ENCODE results near the gene RGL2. TPM values are rescaled to one million over a fixed set of nuclear protein-coding genes. Genes with fewer than 3 reads are reported as not detected.

The RGL2 gene
- total and polyA plus RNA-seq, 2 of the 13 experiments (the other 11 are each of a cell fraction or from before 2014, with no cell fraction given), result 22.9 to 47.4 TPM

DNA sequence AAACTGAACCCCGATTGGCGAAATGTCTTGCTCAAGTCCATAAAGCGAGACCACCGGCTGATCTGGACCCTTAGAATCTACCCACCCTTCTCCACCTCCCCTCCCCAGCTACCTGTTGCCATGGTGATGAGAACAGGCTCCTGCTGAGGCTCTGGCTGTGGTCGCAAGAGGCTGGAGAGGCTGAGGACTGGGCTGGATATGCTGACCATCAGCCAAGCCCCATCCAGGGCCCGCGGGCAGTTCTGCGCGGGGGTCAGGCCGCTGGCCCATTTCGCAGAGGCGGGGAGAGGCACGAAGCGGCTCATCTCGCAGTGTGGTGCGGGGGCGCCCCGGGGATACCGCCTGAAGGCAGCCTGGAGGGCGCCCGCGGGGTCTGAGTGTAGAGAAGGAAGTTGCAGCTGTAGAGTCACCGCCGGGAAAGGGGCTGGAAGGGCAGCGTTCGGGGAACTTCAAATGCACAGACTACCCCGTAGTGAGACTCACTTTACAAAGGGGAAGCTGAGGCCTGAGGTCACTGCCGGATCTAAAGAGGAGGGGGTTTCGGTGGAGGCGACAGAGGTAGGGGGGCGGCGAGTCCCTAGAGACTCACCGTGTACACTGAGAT lies 14.5 kb upstream of the RGL2 start (continued):
- TF ChIP-seq YEATS4 (CRISPR knock-in tag; IDR thresholded peaks at IDR 0.05; ENCODE audit: borderline replicate concordance) (no peak), SAP130 (CRISPR knock-in tag; IDR thresholded peaks at IDR 0.05; ENCODE audit: low read depth) (no peak), ZNF10 (CRISPR knock-in tag; IDR thresholded peaks at IDR 0.05; ENCODE audit: borderline replicate concordance, low read depth) (no peak), STAT5B (CRISPR knock-in tag; IDR thresholded peaks at IDR 0.05) (no peak), NFKBIZ (CRISPR knock-in tag; IDR thresholded peaks at IDR 0.05) (no peak), MAFG (CRISPR knock-in tag; IDR thresholded peaks at IDR 0.05) (no peak), BRD4 (CRISPR knock-in tag; IDR thresholded peaks at IDR 0.05) (no peak), SOX6 (IDR thresholded peaks at IDR 0.05) (no peak), SOX6 (CRISPR knock-in tag; IDR thresholded peaks at IDR 0.05) (no peak), ZNF558 (CRISPR knock-in tag; IDR thresholded peaks at IDR 0.05; ENCODE audit: borderline replicate concordance) (no peak), HDAC6 (IDR thresholded peaks at IDR 0.05; ENCODE audit: low read depth, low read length) (no peak), ZNF232 (CRISPR knock-in tag; IDR thresholded peaks at IDR 0.05; ENCODE audit: borderline replicate concordance) (no peak)
- TF ChIP-seq, protein P1, sequence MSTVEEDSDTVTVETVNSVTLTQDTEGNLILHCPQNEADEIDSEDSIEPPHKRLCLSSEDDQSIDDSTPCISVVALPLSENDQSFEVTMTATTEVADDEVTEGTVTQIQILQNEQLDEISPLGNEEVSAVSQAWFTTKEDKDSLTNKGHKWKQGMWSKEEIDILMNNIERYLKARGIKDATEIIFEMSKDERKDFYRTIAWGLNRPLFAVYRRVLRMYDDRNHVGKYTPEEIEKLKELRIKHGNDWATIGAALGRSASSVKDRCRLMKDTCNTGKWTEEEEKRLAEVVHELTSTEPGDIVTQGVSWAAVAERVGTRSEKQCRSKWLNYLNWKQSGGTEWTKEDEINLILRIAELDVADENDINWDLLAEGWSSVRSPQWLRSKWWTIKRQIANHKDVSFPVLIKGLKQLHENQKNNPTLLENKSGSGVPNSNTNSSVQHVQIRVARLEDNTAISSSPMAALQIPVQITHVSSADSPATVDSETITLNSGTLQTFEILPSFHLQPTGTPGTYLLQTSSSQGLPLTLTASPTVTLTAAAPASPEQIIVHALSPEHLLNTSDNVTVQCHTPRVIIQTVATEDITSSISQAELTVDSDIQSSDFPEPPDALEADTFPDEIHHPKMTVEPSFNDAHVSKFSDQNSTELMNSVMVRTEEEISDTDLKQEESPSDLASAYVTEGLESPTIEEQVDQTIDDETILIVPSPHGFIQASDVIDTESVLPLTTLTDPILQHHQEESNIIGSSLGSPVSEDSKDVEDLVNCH (CRISPR knock-in tag; IDR thresholded peaks at IDR 0.05), result no peak
- TF ChIP-seq, protein P2, sequence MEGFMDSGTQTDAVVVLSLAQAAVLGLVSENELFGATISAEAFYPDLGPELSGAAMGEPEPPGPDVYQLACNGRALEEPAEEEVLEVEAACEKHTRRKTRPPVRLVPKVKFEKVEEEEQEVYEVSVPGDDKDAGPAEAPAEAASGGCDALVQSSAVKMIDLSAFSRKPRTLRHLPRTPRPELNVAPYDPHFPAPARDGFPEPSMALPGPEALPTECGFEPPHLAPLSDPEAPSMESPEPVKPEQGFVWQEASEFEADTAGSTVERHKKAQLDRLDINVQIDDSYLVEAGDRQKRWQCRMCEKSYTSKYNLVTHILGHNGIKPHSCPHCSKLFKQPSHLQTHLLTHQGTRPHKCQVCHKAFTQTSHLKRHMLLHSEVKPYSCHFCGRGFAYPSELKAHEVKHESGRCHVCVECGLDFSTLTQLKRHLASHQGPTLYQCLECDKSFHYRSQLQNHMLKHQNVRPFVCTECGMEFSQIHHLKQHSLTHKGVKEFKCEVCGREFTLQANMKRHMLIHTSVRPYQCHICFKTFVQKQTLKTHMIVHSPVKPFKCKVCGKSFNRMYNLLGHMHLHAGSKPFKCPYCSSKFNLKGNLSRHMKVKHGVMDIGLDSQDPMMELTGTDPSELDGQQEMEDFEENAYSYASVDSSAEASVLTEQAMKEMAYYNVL (CRISPR knock-in tag; IDR thresholded peaks at IDR 0.05; ENCODE audit: borderline replicate concordance), result no peak
- TF ChIP-seq, protein P3, sequence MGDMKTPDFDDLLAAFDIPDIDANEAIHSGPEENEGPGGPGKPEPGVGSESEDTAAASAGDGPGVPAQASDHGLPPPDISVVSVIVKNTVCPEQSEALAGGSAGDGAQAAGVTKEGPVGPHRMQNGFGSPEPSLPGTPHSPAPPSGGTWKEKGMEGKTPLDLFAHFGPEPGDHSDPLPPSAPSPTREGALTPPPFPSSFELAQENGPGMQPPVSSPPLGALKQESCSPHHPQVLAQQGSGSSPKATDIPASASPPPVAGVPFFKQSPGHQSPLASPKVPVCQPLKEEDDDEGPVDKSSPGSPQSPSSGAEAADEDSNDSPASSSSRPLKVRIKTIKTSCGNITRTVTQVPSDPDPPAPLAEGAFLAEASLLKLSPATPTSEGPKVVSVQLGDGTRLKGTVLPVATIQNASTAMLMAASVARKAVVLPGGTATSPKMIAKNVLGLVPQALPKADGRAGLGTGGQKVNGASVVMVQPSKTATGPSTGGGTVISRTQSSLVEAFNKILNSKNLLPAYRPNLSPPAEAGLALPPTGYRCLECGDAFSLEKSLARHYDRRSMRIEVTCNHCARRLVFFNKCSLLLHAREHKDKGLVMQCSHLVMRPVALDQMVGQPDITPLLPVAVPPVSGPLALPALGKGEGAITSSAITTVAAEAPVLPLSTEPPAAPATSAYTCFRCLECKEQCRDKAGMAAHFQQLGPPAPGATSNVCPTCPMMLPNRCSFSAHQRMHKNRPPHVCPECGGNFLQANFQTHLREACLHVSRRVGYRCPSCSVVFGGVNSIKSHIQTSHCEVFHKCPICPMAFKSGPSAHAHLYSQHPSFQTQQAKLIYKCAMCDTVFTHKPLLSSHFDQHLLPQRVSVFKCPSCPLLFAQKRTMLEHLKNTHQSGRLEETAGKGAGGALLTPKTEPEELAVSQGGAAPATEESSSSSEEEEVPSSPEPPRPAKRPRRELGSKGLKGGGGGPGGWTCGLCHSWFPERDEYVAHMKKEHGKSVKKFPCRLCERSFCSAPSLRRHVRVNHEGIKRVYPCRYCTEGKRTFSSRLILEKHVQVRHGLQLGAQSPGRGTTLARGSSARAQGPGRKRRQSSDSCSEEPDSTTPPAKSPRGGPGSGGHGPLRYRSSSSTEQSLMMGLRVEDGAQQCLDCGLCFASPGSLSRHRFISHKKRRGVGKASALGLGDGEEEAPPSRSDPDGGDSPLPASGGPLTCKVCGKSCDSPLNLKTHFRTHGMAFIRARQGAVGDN (CRISPR knock-in tag; IDR thresholded peaks at IDR 0.05), result peak; percentile 47; the same call in 1 of the 2 replicates
- TF ChIP-seq, protein P4, sequence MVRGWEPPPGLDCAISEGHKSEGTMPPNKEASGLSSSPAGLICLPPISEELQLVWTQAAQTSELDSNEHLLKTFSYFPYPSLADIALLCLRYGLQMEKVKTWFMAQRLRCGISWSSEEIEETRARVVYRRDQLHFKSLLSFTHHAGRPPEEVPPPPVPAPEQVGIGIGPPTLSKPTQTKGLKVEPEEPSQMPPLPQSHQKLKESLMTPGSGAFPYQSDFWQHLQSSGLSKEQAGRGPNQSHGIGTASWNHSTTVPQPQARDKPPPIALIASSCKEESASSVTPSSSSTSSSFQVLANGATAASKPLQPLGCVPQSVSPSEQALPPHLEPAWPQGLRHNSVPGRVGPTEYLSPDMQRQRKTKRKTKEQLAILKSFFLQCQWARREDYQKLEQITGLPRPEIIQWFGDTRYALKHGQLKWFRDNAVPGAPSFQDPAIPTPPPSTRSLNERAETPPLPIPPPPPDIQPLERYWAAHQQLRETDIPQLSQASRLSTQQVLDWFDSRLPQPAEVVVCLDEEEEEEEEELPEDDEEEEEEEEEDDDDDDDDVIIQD (CRISPR knock-in tag; IDR thresholded peaks at IDR 0.05; ENCODE audit: low read depth), result no peak
- TF ChIP-seq, protein P5, sequence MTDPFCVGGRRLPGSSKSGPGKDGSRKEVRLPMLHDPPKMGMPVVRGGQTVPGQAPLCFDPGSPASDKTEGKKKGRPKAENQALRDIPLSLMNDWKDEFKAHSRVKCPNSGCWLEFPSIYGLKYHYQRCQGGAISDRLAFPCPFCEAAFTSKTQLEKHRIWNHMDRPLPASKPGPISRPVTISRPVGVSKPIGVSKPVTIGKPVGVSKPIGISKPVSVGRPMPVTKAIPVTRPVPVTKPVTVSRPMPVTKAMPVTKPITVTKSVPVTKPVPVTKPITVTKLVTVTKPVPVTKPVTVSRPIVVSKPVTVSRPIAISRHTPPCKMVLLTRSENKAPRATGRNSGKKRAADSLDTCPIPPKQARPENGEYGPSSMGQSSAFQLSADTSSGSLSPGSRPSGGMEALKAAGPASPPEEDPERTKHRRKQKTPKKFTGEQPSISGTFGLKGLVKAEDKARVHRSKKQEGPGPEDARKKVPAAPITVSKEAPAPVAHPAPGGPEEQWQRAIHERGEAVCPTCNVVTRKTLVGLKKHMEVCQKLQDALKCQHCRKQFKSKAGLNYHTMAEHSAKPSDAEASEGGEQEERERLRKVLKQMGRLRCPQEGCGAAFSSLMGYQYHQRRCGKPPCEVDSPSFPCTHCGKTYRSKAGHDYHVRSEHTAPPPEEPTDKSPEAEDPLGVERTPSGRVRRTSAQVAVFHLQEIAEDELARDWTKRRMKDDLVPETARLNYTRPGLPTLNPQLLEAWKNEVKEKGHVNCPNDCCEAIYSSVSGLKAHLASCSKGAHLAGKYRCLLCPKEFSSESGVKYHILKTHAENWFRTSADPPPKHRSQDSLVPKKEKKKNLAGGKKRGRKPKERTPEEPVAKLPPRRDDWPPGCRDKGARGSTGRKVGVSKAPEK (CRISPR knock-in tag; IDR thresholded peaks at IDR 0.05; ENCODE audit: borderline replicate concordance), result no peak

Data from HepG2 (cell line).